ENCODE measurements around the gene RNF5. TPM values are rescaled to one million over a fixed set of nuclear protein-coding genes. Genes with fewer than 3 reads are reported as not detected.

RNF5 gene
- total and polyA plus RNA-seq, 2 donors (not counting 1 experiment from before 2014, with no cell fraction given) = 25.5 to 40.7 TPM

- H3K4me1 Mint-ChIP-seq = peaks cover 47% of the 10 kb centered on the region
- intact Hi-C loops (cut with micrococcal nuclease) = no loop called here
- Histone ChIP-seq H3K79me2 (ENCODE audit: control insufficient read depth, insufficient read depth, low read length) (peaks cover 12% of the 10 kb centered on the region), H3K9ac (ENCODE audit: low read length) (no peak overlapping the region), H3K36me3 (replicated peaks in 1 of 2; ENCODE audit: control extremely low read depth in 1 of 2, control insufficient read depth in 1 of 2, extremely low read depth in 1 of 2, insufficient read depth in 2 of 2, low read length in 1 of 2) (peaks cover 7 to 20% of the 10 kb centered on the region in 2 experiments), H3K27me3 (replicated peaks in 1 of 4; ENCODE audit: control extremely low read depth in 1 of 4, control insufficient read depth in 3 of 4, insufficient read depth in 4 of 4, low read length in 3 of 4) (no peaks in the 10 kb centered on the region), H2AFZ (ENCODE audit: insufficient read depth, low read depth, low read length, poor library complexity, severe bottlenecking) (no peak overlapping the region), H3K4me1 (ENCODE audit: control insufficient read depth in 2 of 2, insufficient read depth in 2 of 2, low read length in 2 of 2) (peaks cover 23 to 43% of the 10 kb centered on the region in 2 donors), H4K20me1 (ENCODE audit: control insufficient read depth, insufficient read depth, low read length, poor library complexity, severe bottlenecking) (no peaks in the 10 kb centered on the region), H3K27ac (ENCODE audit: low read length in 2 of 2) (no peak overlapping the region), H3K4me3 (ENCODE audit: control extremely low read depth in 1 of 5, extremely low read depth in 1 of 5, insufficient read depth in 1 of 5, low read depth in 2 of 5, low read length in 4 of 5) (no peak overlapping the region), H3K4me2 (replicated peaks; ENCODE audit: low read depth, low read length, poor library complexity, severe bottlenecking) (no peak overlapping the region), H3K9me3 (ENCODE audit: control extremely low read depth in 1 of 3, control insufficient read depth in 2 of 3, insufficient read depth in 1 of 3, low read length in 2 of 3) (no peaks in the 10 kb centered on the region)
- TF ChIP-seq CTCF (IDR thresholded peaks at IDR 0.05) (no peak), EZH2 (IDR thresholded peaks at IDR 0.05; ENCODE audit: borderline replicate concordance, insufficient read depth, low read depth, low read length, poor library complexity, severe bottlenecking) (no peak)
- H3K9me3 Mint-ChIP-seq (ENCODE audit: insufficient read depth) = no peaks in the 10 kb centered on the region
- H3K27me3 Mint-ChIP-seq = no peaks in the 10 kb centered on the region
- ChIA-PET CTCF (no interaction called here), POLR2A (no interaction called here)
- no peak overlapping the region for H3K27ac Mint-ChIP-seq
- ATAC-seq (ENCODE audit: low read depth) = no peak
- 82% methylated on average over 4 of the region's 4 CpGs for WGBS (ENCODE audit: insufficient coverage)
- H3K4me3 Mint-ChIP-seq = peak overlapping the region; percentile 2
- no peak for DNase-seq
Observed at GRCh38 chr6:32173051-32173727, 5.0 kb upstream of the RNF5 start.

GRCh38 chr6:32174416-32174815 is 3.8 kb upstream of the RNF5 start:
- Histone ChIP-seq H3K4me1 (ENCODE audit: control insufficient read depth in 2 of 2, insufficient read depth in 2 of 2, low read length in 2 of 2) (peaks cover 32 to 48% of the 10 kb centered on the region in 2 donors), H3K4me3 (ENCODE audit: control extremely low read depth in 1 of 5, extremely low read depth in 1 of 5, insufficient read depth in 1 of 5, low read depth in 2 of 5, low read length in 4 of 5) (no peak overlapping the region), H3K9ac (ENCODE audit: low read length) (no peak overlapping the region), H3K9me3 (ENCODE audit: control extremely low read depth in 1 of 3, control insufficient read depth in 2 of 3, insufficient read depth in 1 of 3, low read length in 2 of 3) (no peaks in the 10 kb centered on the region), H3K36me3 (replicated peaks in 1 of 2; ENCODE audit: control extremely low read depth in 1 of 2, control insufficient read depth in 1 of 2, extremely low read depth in 1 of 2, insufficient read depth in 2 of 2, low read length in 1 of 2) (peaks cover 7 to 17% of the 10 kb centered on the region in 2 experiments), H3K4me2 (replicated peaks; ENCODE audit: low read depth, low read length, poor library complexity, severe bottlenecking) (no peak overlapping the region), H3K27ac (ENCODE audit: low read length in 2 of 2) (no peak overlapping the region), H3K79me2 (ENCODE audit: control insufficient read depth, insufficient read depth, low read length) (peaks cover 22% of the 10 kb centered on the region), H2AFZ (ENCODE audit: insufficient read depth, low read depth, low read length, poor library complexity, severe bottlenecking) (no peak overlapping the region), H3K27me3 (replicated peaks in 1 of 4; ENCODE audit: control extremely low read depth in 1 of 4, control insufficient read depth in 3 of 4, insufficient read depth in 4 of 4, low read length in 3 of 4) (no peaks in the 10 kb centered on the region), H4K20me1 (ENCODE audit: control insufficient read depth, insufficient read depth, low read length, poor library complexity, severe bottlenecking) (no peaks in the 10 kb centered on the region)
- WGBS (ENCODE audit: insufficient coverage) = no CpG with 5 or more reads among the region's 1 CpG
- ChIA-PET CTCF (no interaction called here), POLR2A (no interaction called here)
- ATAC-seq (ENCODE audit: low read depth) (no peak), DNase-seq (no peak)
- Mint-ChIP-seq H3K9me3 (ENCODE audit: insufficient read depth) (no peaks in the 10 kb centered on the region), H3K27me3 (no peaks in the 10 kb centered on the region), H3K4me1 (peaks cover 56% of the 10 kb centered on the region), H3K4me3 (peak overlapping the region; percentile 30), H3K27ac (peak overlapping the region; percentile 0)
- TF ChIP-seq CTCF (IDR thresholded peaks at IDR 0.05) = no peak
- TF ChIP-seq EZH2 (IDR thresholded peaks at IDR 0.05; ENCODE audit: borderline replicate concordance, insufficient read depth, low read depth, low read length, poor library complexity, severe bottlenecking) = no peak
- intact Hi-C loops (cut with micrococcal nuclease) = no loop called here

All from B cell (primary cell).